ENCODE results near the gene GRIN3A.

Gene GRIN3A

DNA sequence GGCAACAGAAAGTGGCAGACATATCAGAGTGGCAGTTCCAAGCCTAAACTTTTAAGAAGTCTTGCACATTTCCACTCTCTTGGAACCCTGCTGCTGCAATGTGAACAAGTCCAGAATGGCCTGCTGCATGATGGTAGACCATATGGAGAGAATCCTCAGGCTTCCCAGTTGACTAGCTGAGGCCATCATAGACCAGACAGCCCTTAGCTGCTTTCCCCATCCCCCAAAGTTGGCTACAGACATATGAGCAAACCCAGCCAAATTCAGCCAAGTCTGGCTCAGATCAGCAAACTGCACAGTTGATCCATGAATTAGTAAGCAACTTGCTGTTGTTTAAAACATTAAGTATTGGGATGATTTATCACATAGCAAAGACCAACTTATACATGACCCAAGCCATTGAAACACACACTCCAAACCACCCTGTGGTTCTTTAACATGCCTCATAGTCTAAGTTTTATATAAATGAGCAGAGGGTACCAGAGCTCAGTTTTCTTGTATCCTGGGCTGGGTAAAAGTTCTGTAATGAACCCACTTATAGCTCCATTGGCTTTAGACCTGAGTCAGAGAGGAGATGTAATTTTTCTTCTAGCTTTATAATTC is 163.6 kb downstream of the GRIN3A start:
- H3K36me3 ChIP-seq, result no peaks in the 10 kb centered on the region
- no peaks in the 10 kb centered on the region for H3K9me3 ChIP-seq
- H3K27me3 ChIP-seq, result no peaks in the 10 kb centered on the region
- DNase-seq, result no peak
- H3K4me1 ChIP-seq, result no peaks in the 10 kb centered on the region
- TF ChIP-seq, protein P1, sequence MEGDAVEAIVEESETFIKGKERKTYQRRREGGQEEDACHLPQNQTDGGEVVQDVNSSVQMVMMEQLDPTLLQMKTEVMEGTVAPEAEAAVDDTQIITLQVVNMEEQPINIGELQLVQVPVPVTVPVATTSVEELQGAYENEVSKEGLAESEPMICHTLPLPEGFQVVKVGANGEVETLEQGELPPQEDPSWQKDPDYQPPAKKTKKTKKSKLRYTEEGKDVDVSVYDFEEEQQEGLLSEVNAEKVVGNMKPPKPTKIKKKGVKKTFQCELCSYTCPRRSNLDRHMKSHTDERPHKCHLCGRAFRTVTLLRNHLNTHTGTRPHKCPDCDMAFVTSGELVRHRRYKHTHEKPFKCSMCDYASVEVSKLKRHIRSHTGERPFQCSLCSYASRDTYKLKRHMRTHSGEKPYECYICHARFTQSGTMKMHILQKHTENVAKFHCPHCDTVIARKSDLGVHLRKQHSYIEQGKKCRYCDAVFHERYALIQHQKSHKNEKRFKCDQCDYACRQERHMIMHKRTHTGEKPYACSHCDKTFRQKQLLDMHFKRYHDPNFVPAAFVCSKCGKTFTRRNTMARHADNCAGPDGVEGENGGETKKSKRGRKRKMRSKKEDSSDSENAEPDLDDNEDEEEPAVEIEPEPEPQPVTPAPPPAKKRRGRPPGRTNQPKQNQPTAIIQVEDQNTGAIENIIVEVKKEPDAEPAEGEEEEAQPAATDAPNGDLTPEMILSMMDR (IDR thresholded peaks at IDR 0.05; ENCODE audit: low read depth, low read length), result no peak
- no peak overlapping the region for H3K4me3 ChIP-seq (ENCODE audit: low read depth, low read length)

DNA sequence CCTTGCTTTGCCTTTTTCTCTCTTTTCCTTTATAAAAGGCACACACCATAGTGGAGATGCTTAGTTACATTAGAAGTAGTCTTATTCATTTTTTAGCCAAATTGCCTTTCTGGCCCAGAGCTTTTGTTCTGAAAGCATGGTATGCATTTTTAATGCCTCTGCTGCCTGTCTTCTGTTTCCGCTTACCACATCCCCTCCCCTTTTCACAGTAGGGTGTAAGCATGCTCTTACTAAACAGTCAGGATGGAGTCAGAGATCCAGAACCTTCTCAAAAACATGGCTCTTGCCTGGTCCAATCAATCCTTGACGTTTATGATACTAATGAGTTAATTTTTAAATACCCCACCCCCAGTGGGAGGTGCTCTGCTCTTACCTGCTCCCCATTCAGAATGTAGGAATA is 166.1 kb downstream of the GRIN3A start:
- no peak for DNase-seq
- no peak overlapping the region for H3K4me3 ChIP-seq (ENCODE audit: low read depth, low read length)
- no peaks in the 10 kb centered on the region for H3K27me3 ChIP-seq
- no peaks in the 10 kb centered on the region for H3K9me3 ChIP-seq
- no peaks in the 10 kb centered on the region; the same call in 1 of the 2 replicates for H3K36me3 ChIP-seq
- TF ChIP-seq, protein P1 (IDR thresholded peaks at IDR 0.05; ENCODE audit: low read depth, low read length), result no peak
- H3K4me1 ChIP-seq, result no peaks in the 10 kb centered on the region

DNA sequence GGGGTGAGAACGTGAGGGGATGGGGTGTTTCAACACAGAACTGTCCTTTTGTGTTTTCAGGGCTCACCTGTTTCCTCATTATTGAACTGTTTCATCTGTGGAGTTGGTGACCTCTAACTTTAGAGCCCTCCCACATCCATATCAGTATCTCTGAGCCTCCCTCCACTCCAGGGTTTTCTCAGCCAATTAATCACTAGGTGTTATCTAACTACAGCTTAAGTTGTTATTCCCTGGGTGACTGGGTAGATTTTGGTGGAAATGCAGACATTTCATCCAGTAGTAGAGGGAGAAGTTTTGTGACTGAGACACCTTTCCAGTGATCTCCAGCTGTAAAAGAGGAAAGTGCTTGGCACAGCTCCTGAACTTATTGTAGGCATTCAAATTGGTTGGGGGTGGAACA is 167.3 kb downstream of the GRIN3A start:
- Histone ChIP-seq H3K27me3 (no peaks in the 10 kb centered on the region), H3K9me3 (no peaks in the 10 kb centered on the region), H3K4me3 (ENCODE audit: low read depth, low read length) (no peak overlapping the region), H3K4me1 (no peaks in the 10 kb centered on the region), H3K36me3 (peaks cover under 1% of the 10 kb centered on the region)
- DNase-seq, result no peak
- TF ChIP-seq, protein P1 (IDR thresholded peaks at IDR 0.05; ENCODE audit: low read depth, low read length), result no peak

DNA sequence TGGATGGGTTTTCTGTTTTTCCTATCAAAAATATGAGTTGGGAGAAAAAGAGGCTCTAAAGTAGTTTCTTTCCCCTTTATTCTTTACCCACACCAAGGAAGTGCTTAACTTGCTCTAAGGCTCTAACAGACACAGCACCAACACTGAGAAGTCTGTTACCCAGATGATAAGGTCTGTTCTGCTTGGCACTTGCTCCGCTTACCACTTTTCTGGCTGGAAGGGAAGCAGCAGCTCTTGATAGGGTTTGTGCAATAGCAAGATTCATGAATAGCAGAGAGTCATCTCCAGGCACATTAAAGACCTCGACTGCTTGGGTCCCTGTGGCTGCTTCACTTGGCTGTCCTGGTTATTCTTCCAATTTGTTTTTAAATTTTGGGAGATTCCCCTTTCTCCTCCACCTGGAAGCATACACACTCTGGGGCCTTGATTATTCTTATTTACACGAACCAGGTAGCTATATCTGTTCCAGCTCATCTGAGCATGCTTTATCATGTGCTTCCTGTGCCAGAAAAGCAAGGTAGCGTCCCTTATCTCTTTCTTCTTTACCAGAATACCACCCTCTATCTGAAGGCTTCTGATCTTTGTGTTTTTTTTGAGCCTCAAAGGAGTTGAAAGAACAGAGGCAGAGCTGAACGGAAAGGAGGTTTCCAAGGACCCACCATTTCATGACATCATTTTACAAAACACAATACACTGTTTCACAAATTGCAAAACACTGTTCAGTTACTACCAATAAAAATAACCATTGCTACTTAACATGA is 168.5 kb downstream of the GRIN3A start:
- TF ChIP-seq, protein P1 (IDR thresholded peaks at IDR 0.05; ENCODE audit: low read depth, low read length), result no peak
- DNase-seq, result no peak
- Histone ChIP-seq H3K36me3 (peaks cover 11% of the 10 kb centered on the region), H3K4me3 (ENCODE audit: low read depth, low read length) (no peak overlapping the region), H3K9me3 (no peaks in the 10 kb centered on the region), H3K27me3 (no peaks in the 10 kb centered on the region), H3K4me1 (no peaks in the 10 kb centered on the region)

DNA sequence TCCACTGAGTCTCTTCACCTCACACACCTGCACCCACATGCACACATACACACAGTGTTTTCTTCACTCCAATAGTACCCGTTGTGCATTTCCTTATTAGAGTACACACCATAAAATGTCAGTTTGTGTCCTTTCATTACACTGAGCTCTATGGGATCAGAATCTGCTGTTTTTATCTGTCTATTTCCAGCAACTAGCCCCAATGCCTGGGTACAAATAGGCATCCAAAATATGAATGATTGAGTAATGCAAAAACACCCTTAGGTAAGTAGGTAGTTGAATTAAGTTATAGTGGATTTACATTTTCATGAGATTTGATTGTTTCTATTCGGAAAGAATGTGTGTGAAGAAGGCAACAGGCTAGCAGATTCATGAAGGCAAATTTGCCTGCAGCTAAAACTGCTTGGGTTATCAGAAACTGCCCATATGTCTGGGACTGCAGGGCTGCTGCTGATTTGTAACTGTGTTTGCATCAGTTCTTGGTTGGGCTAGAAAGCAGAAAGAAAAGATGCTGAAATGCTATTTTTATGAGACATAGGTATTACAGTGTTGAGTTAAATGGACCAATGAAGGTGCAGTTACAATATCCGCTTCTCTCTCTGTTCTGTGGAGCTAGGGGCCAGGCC is 170.6 kb downstream of the GRIN3A start:
- Histone ChIP-seq H3K4me3 (ENCODE audit: low read depth, low read length) (no peak overlapping the region), H3K27me3 (no peaks in the 10 kb centered on the region), H3K4me1 (no peaks in the 10 kb centered on the region), H3K9me3 (no peaks in the 10 kb centered on the region), H3K36me3 (peaks cover 19% of the 10 kb centered on the region)
- TF ChIP-seq, protein P1 (IDR thresholded peaks at IDR 0.05; ENCODE audit: low read depth, low read length), result no peak
- DNase-seq, result no peak

Data from BE2C (cell line).